Breast epithelium (tissue), 4 donors: ENCODE results near the gene MTOR. TPM values are rescaled to one million over a fixed set of nuclear protein-coding genes. Genes with fewer than 3 reads are reported as not detected.

Source experiments
- DNase-seq, 2 donors: peaks; one replicate each; pipeline ENCODE4 v3.0.0-alpha.2; 2019; ENCODE audit warnings: low spot score in 2 of 2
- H3K27ac ChIP-seq, 2 donors: fragments of 200-600 bp; sonication (generic) in 1 of 2; one replicate each; pipeline ENCODE4 v1.5.1; 2016 to 2019; ENCODE audit warnings: mild to moderate bottlenecking in 1 of 2
- H3K27me3 ChIP-seq, 2 donors: fragments of 200-600 bp; sonication (generic) in 1 of 2; one replicate each; pipeline versions ENCODE4 v1.5.1 to v1.6.0; 2017 to 2019; ENCODE audit warnings: control low read depth in 1 of 2, mild to moderate bottlenecking in 1 of 2
- H3K36me3 ChIP-seq: fragments of 200-600 bp; one replicate; pipeline ENCODE4 v1.5.1; 2019
- H3K4me1 ChIP-seq, 2 donors: fragments of 200-600 bp; sonication (generic); one replicate each; pipeline ENCODE4 v1.5.1; 2016 to 2019; ENCODE audit warnings: control low read depth in 1 of 2
- H3K4me3 ChIP-seq, 3 donors: fragments of 200-600 bp; sonication (generic); 1 replicate in 2 of 3; 2 replicates in 1 of 3; pipeline ENCODE4 v1.5.1; 2016 to 2019; ENCODE audit warnings: mild to moderate bottlenecking in 3 of 3, moderate library complexity in 2 of 3
- H3K9me3 ChIP-seq, 2 donors: fragments of 200-600 bp; sonication (generic) in 1 of 2; one replicate each; pipeline ENCODE4 v1.5.1; 2016 to 2019; ENCODE audit warnings: control low read depth in 1 of 2
- CTCF ChIP-seq, 3 donors: fragments of 450-650 bp; IDR thresholded peaks; one replicate each; pipeline ENCODE4 v1.5.1; 2016 to 2017; ENCODE audit warnings: antibody characterized with exemption in 3 of 3, mild to moderate bottlenecking in 3 of 3, moderate library complexity in 3 of 3
- POLR2A ChIP-seq: fragments of 450-650 bp; IDR thresholded peaks from one replicate; pipeline ENCODE4 v1.6.1; 2016; ENCODE audit warnings: antibody characterized with exemption, mild to moderate bottlenecking, moderate library complexity
- POLR2AphosphoS5 ChIP-seq, 3 donors: sonication (generic); formaldehyde crosslinking; IDR thresholded peaks; one replicate each; pipeline ENCODE4 v1.6.1; 2017; ENCODE audit warnings: antibody characterized with exemption in 3 of 3
- intact Hi-C: fragments of 100-400 bp; cut with DNase I; formaldehyde crosslinking; loops from one replicate; pipeline ENCODE4 v1.15.1; 2023; ENCODE audit warnings: low total_unique reads
- total RNA-seq, 3 donors: library from RNA; depleted of rRNA; stranded (reverse); fragments of >200 nt; gene quantifications; one replicate each; pipeline ENCODE4 v1.1.0, GENCODE V29; 2016

MTOR gene
- total RNA-seq, 3 donors from 2014 or later = 36.8 to 48.4 (median 46.5) TPM

- H3K9me3 ChIP-seq = no peaks in the 10 kb centered on the region
- no peaks in the 10 kb centered on the region for H3K4me1 ChIP-seq
- H3K36me3 ChIP-seq = no peaks in the 10 kb centered on the region
- H3K27me3 ChIP-seq = no peaks in the 10 kb centered on the region
- no peak for DNase-seq
- H3K27ac ChIP-seq = no peak overlapping the region
- TF ChIP-seq CTCF (IDR thresholded peaks at IDR 0.05) (no peak), POLR2AphosphoS5 (IDR thresholded peaks at IDR 0.05) (no peak), POLR2A (no peak)
- intact Hi-C loops = no loop called here
- no peak overlapping the region for H3K4me3 ChIP-seq
Observed at GRCh38 chr1:11295905-11296304, 33.6 kb upstream of the MTOR start.

GRCh38 chr1:11294951-11295350 lies 32.6 kb upstream of the MTOR start:
- no peak overlapping the region for H3K27ac ChIP-seq
- H3K4me1 ChIP-seq = no peaks in the 10 kb centered on the region
- intact Hi-C loops = no loop called here
- no peak for DNase-seq
- no peak overlapping the region for H3K4me3 ChIP-seq
- H3K27me3 ChIP-seq = no peaks in the 10 kb centered on the region
- H3K36me3 ChIP-seq = no peaks in the 10 kb centered on the region
- no peaks in the 10 kb centered on the region for H3K9me3 ChIP-seq
- TF ChIP-seq CTCF (IDR thresholded peaks at IDR 0.05) = no peak
- no peak for TF ChIP-seq POLR2A
- TF ChIP-seq POLR2AphosphoS5 (IDR thresholded peaks at IDR 0.05) = no peak

GRCh38 chr1:11293856-11294255 lies 31.5 kb upstream of the MTOR start:
- no peak for DNase-seq
- no peak overlapping the region for H3K27ac ChIP-seq
- H3K4me1 ChIP-seq = no peaks in the 10 kb centered on the region
- intact Hi-C loops = no loop called here
- no peaks in the 10 kb centered on the region for H3K36me3 ChIP-seq
- no peak overlapping the region for H3K4me3 ChIP-seq
- no peak for TF ChIP-seq POLR2AphosphoS5 (IDR thresholded peaks at IDR 0.05)
- no peak for TF ChIP-seq CTCF (IDR thresholded peaks at IDR 0.05)
- no peak for TF ChIP-seq POLR2A
- H3K9me3 ChIP-seq = no peaks in the 10 kb centered on the region
- no peaks in the 10 kb centered on the region for H3K27me3 ChIP-seq

- TF ChIP-seq POLR2A (no peak), CTCF (IDR thresholded peaks at IDR 0.05) (no peak), POLR2AphosphoS5 (IDR thresholded peaks at IDR 0.05) (no peak)
- Histone ChIP-seq H3K27ac (no peak overlapping the region), H3K36me3 (no peaks in the 10 kb centered on the region), H3K4me1 (no peaks in the 10 kb centered on the region), H3K27me3 (no peaks in the 10 kb centered on the region), H3K4me3 (no peak overlapping the region), H3K9me3 (no peaks in the 10 kb centered on the region)
- DNase-seq = no peak
- intact Hi-C loops = no loop called here
Observed at GRCh38 chr1:11291049-11291448, 28.7 kb upstream of the MTOR start.

GRCh38 chr1:11289064-11289463 lies 26.7 kb upstream of the MTOR start:
- DNase-seq = no peak
- Histone ChIP-seq H3K36me3 (no peaks in the 10 kb centered on the region), H3K9me3 (no peaks in the 10 kb centered on the region), H3K27ac (no peak overlapping the region), H3K4me3 (no peak overlapping the region), H3K27me3 (no peaks in the 10 kb centered on the region), H3K4me1 (no peaks in the 10 kb centered on the region)
- intact Hi-C loops = loop anchor here (5.0 kb wide), 1 partner anchor 467 kb away; no protein-coding TSS in a partner anchor
- TF ChIP-seq POLR2AphosphoS5 (IDR thresholded peaks at IDR 0.05) (no peak), CTCF (IDR thresholded peaks at IDR 0.05) (no peak), POLR2A (no peak)
